Measurements from ENCODE around the gene NFYC. TPM values are rescaled to one million over a fixed set of nuclear protein-coding genes. Genes with fewer than 3 reads are reported as not detected.

NFYC gene
- polyA plus RNA-seq, 1 of the 3 experiments (the other 2 are of a cell fraction) = 72.4 TPM

DNA sequence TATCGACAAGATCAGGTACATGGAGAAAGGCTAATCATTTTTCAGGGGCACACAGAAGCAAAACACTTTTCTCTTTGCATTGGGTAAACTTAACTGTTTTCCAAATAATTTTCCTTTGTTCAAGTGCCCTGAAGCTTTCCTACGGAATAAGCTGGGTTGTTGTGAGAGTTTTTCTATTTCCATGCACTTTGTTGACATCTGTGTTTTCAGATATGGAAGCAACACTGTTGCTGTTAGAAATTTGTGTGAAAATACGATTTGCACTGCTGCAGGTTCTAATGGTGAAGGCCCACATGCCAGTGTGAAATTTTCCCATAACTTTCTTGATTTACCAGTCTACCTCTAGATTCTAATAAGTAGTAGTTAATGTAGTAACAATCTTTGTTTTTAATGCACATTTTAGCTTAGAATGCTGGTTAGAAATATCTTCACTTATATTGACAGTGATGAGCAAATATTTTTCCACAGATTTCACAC is 18.3 kb downstream of the NFYC start:
- H3K9me2 ChIP-seq = no peaks in the 10 kb centered on the region
- peak overlapping the region; percentile 69 to 95 for H3K27ac ChIP-seq (ENCODE audit: low read depth in 2 of 2, low read length in 1 of 2)
- H4K20me1 ChIP-seq (ENCODE audit: insufficient read depth) = no peaks in the 10 kb centered on the region
- H2AFZ ChIP-seq (ENCODE audit: low read depth) = 0 out of 2 replicates have a peak overlapping the region, but pooled peaks have one; percentile 72
- H3K4me3 ChIP-seq (ENCODE audit: low read depth in 2 of 2, low read length in 1 of 2) = peak overlapping the region; percentile 72 to 87
- H3K79me2 ChIP-seq (ENCODE audit: insufficient read depth) = peaks cover 97% of the 10 kb centered on the region
- peaks cover 20 to 24% of the 10 kb centered on the region in 2 experiments; a peak in 3 of 4 replicates for H3K4me1 ChIP-seq (ENCODE audit: control insufficient read depth in 1 of 2, insufficient read depth in 2 of 2, low read depth in 1 of 2, low read length in 1 of 2)
- WGBS (ENCODE audit: low lambda C conversion rate) = 4% methylated on average over 3 of the region's 3 CpGs
- H3K9me3 ChIP-seq = no peaks in the 10 kb centered on the region
- peaks cover 24% of the 10 kb centered on the region for H3F3A ChIP-seq (replicated peaks; ENCODE audit: insufficient read depth)
- ChIA-PET CTCF (interaction anchor here (0.7 to 1.5 kb wide), 3 partner anchors 10 to 140 kb away, joined by 3 read pairs; partner anchors contain the start of gene NFYC), POLR2A (interaction anchor here (3.1 kb wide), 1 partner anchor 18 kb away, joined by 10 read pairs; the partner anchor contains the start of gene NFYC)
- no peak for DNase-seq
- H3K9ac ChIP-seq = peak overlapping the region; percentile 74
- H3K27me3 ChIP-seq (ENCODE audit: insufficient read depth) = no peaks in the 10 kb centered on the region
- H3K4me2 ChIP-seq = peak overlapping the region; percentile 83
- peaks cover 12 to 18% of the 10 kb centered on the region in 2 experiments for H3K36me3 ChIP-seq (replicated peaks in 1 of 2; ENCODE audit: control insufficient read depth in 1 of 2, insufficient read depth in 2 of 2, low read length in 1 of 2)
- TF ChIP-seq RXRA (IDR thresholded peaks at IDR 0.05; ENCODE audit: borderline replicate concordance, low read depth) (no peak), RCOR1 (IDR thresholded peaks at IDR 0.05; ENCODE audit: low read length) (no peak), FOXM1 (IDR thresholded peaks at IDR 0.05; ENCODE audit: low read depth) (no peak), FOXJ3 (CRISPR knock-in tag; IDR thresholded peaks at IDR 0.05) (no peak), EP300 (IDR thresholded peaks at IDR 0.05; ENCODE audit: borderline replicate concordance in 1 of 2, low read depth in 1 of 2, low read length in 1 of 2) (no peak), POLR2AphosphoS5 (IDR thresholded peaks at IDR 0.05; ENCODE audit: low read depth, low read length) (no peak), GATA2 (CRISPR knock-in tag; IDR thresholded peaks at IDR 0.05) (no peak), CHD2 (IDR thresholded peaks at IDR 0.05; ENCODE audit: low read length, partially characterized antibody) (no peak)
- TF ChIP-seq, protein P1, sequence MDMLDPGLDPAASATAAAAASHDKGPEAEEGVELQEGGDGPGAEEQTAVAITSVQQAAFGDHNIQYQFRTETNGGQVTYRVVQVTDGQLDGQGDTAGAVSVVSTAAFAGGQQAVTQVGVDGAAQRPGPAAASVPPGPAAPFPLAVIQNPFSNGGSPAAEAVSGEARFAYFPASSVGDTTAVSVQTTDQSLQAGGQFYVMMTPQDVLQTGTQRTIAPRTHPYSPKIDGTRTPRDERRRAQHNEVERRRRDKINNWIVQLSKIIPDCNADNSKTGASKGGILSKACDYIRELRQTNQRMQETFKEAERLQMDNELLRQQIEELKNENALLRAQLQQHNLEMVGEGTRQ (IDR thresholded peaks at IDR 0.05; ENCODE audit: borderline replicate concordance, low read depth, low read length) = no peak
- TF ChIP-seq, protein P2, sequence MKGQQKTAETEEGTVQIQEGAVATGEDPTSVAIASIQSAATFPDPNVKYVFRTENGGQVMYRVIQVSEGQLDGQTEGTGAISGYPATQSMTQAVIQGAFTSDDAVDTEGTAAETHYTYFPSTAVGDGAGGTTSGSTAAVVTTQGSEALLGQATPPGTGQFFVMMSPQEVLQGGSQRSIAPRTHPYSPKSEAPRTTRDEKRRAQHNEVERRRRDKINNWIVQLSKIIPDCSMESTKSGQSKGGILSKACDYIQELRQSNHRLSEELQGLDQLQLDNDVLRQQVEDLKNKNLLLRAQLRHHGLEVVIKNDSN (IDR thresholded peaks at IDR 0.05; ENCODE audit: borderline replicate concordance, low read depth) = no peak

DNA sequence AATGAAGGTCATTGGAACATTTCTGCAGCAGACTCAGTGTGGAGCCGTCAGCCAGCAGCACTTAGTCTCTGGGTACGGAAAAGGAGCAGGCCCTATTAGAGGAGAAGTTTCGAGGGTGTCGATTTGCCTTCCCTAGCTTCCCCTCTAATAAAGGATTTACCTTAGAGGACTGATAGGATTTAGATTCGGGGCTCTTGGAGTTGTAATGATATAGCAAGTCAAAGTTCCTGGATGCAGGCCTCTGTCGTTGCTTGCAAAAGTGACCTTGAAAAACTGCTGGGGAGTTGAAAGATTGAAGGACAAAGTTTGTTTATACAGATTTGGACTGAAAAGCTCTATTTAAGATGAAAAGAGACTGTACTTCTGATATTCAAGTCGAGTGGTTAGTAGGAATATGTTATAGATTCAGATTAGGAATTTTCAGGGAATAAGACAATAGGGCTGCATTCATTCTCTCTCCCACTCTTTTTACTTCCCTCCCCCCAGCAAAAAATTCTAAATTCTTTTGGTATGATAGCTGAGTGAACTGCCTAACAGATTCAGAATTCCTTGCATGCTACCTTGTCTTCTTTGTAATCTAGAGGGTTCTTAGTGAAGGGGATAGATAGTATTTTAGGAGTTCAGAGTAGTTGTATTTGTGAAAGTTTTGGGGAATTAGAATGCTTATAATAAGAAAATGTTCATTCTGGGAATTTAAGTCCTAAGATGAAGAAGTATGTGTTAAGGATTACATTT is 19.2 kb downstream of the NFYC start:
- H3K9ac ChIP-seq = peak overlapping the region; percentile 74
- WGBS (ENCODE audit: low lambda C conversion rate) = 29% methylated on average over 7 of the region's 7 CpGs
- no peaks in the 10 kb centered on the region for H3K27me3 ChIP-seq (ENCODE audit: insufficient read depth)
- TF ChIP-seq MXI1 (IDR thresholded peaks at IDR 0.05; ENCODE audit: low read depth, low read length) (no peak), POLR2AphosphoS5 (IDR thresholded peaks at IDR 0.05; ENCODE audit: low read depth, low read length) (no peak), MAX (IDR thresholded peaks at IDR 0.05; ENCODE audit: low read depth) (no peak), GABPA (IDR thresholded peaks at IDR 0.05; ENCODE audit: low read depth) (no peak), ELF1 (IDR thresholded peaks at IDR 0.05) (no peak), EZH2phosphoT487 (IDR thresholded peaks at IDR 0.05; ENCODE audit: borderline replicate concordance, low read depth) (no peak), RCOR1 (IDR thresholded peaks at IDR 0.05; ENCODE audit: low read length) (no peak)
- TF ChIP-seq, protein P3, sequence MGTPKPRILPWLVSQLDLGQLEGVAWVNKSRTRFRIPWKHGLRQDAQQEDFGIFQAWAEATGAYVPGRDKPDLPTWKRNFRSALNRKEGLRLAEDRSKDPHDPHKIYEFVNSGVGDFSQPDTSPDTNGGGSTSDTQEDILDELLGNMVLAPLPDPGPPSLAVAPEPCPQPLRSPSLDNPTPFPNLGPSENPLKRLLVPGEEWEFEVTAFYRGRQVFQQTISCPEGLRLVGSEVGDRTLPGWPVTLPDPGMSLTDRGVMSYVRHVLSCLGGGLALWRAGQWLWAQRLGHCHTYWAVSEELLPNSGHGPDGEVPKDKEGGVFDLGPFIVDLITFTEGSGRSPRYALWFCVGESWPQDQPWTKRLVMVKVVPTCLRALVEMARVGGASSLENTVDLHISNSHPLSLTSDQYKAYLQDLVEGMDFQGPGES (IDR thresholded peaks at IDR 0.05; ENCODE audit: low read depth, low read length) = no peak
- peak overlapping the region; percentile 72 to 87 for H3K4me3 ChIP-seq (ENCODE audit: low read depth in 2 of 2, low read length in 1 of 2)
- peak overlapping the region; percentile 69 to 95 for H3K27ac ChIP-seq (ENCODE audit: low read depth in 2 of 2, low read length in 1 of 2)
- no peaks in the 10 kb centered on the region for H3K9me3 ChIP-seq
- peaks cover 15 to 18% of the 10 kb centered on the region in 2 experiments for H3K36me3 ChIP-seq (replicated peaks in 1 of 2; ENCODE audit: control insufficient read depth in 1 of 2, insufficient read depth in 2 of 2, low read length in 1 of 2)
- H2AFZ ChIP-seq (ENCODE audit: low read depth) = no peak overlapping the region
- H3K9me2 ChIP-seq = no peaks in the 10 kb centered on the region
- peaks cover 20 to 22% of the 10 kb centered on the region in 2 experiments; a peak in 3 of 4 replicates for H3K4me1 ChIP-seq (ENCODE audit: control insufficient read depth in 1 of 2, insufficient read depth in 2 of 2, low read depth in 1 of 2, low read length in 1 of 2)
- H3F3A ChIP-seq (replicated peaks; ENCODE audit: insufficient read depth) = peaks cover 24% of the 10 kb centered on the region
- no peaks in the 10 kb centered on the region for H4K20me1 ChIP-seq (ENCODE audit: insufficient read depth)
- ChIA-PET CTCF (interaction anchor here (0.6 to 1.5 kb wide), 5 partner anchors 11 to 139 kb away, joined by 3 read pairs; partner anchors contain the start of gene NFYC), POLR2A (interaction anchor here (3.1 kb wide), 1 partner anchor 19 kb away, joined by 10 read pairs; the partner anchor contains the start of gene NFYC)
- peak overlapping the region; percentile 83 for H3K4me2 ChIP-seq
- peaks cover 96% of the 10 kb centered on the region for H3K79me2 ChIP-seq (ENCODE audit: insufficient read depth)
- DNase-seq = no peak

Measured in SK-N-SH (cell line).